Measurements from ENCODE around the gene SRMS.
"Not testable (repeated sequence)": the region's sequence is repeated elsewhere in the genome, so short reads cannot be mapped to it uniquely, and the experiment has no call there.

Gene SRMS

DNA sequence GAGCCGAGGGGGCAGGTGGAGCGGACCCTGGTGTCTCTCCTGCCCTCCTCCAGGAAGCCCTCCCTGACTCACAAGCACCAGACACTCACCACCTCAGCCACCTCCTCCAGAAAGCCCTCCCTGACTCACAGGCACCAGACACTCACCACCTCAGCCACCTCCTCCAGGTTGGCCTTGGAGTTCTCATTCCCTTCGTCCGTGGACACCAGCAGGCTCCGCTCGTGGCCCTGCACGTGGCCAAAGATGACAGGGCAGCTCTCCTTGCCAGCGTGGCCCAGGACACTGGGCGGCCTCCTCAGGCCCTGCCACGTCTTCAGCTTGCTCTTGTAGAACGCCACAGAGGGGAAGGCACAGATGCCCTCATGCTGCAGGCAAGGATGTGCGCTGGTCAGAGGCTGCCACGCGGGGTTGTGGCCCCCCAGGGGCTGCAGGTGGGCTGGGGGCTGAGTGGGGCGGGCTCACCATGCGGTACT, 12.8 kb upstream of the SRMS start:
- Histone ChIP-seq H2AFZ (ENCODE audit: low read length) (no peak overlapping the region), H3K4me2 (ENCODE audit: low read depth, low read length, poor library complexity, severe bottlenecking) (no peak overlapping the region), H3K9ac (ENCODE audit: low read depth, low read length, poor library complexity, severe bottlenecking) (no peak overlapping the region), H3K36me3 (ENCODE audit: insufficient read depth, low read length) (no peaks in the 10 kb centered on the region), H3K4me3 (ENCODE audit: low read length, poor library complexity, severe bottlenecking) (no peak overlapping the region), H3K79me2 (ENCODE audit: insufficient read depth, low read length) (no peaks in the 10 kb centered on the region), H3K4me1 (ENCODE audit: insufficient read depth, low read length, poor library complexity, severe bottlenecking) (no peaks in the 10 kb centered on the region), H3F3A (ENCODE audit: low read depth) (no peaks in the 10 kb centered on the region), H3K27me3 (ENCODE audit: insufficient read depth, low read length, poor library complexity, severe bottlenecking) (no peaks in the 10 kb centered on the region), H3K9me3 (ENCODE audit: insufficient read depth, low read depth, low read length) (no peaks in the 10 kb centered on the region), H3K9me2 (replicated peaks; ENCODE audit: low read depth, low read length) (no peaks in the 10 kb centered on the region), H4K20me1 (ENCODE audit: insufficient read depth, low read length, poor library complexity, severe bottlenecking) (no peaks in the 10 kb centered on the region)
- no peak for TF ChIP-seq EZH2phosphoT487 (IDR thresholded peaks at IDR 0.05; ENCODE audit: borderline replicate concordance)
- TF ChIP-seq, protein P1, sequence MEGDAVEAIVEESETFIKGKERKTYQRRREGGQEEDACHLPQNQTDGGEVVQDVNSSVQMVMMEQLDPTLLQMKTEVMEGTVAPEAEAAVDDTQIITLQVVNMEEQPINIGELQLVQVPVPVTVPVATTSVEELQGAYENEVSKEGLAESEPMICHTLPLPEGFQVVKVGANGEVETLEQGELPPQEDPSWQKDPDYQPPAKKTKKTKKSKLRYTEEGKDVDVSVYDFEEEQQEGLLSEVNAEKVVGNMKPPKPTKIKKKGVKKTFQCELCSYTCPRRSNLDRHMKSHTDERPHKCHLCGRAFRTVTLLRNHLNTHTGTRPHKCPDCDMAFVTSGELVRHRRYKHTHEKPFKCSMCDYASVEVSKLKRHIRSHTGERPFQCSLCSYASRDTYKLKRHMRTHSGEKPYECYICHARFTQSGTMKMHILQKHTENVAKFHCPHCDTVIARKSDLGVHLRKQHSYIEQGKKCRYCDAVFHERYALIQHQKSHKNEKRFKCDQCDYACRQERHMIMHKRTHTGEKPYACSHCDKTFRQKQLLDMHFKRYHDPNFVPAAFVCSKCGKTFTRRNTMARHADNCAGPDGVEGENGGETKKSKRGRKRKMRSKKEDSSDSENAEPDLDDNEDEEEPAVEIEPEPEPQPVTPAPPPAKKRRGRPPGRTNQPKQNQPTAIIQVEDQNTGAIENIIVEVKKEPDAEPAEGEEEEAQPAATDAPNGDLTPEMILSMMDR (conservative IDR thresholded peaks at IDR 0.05; ENCODE audit: low read length), result no peak

DNA sequence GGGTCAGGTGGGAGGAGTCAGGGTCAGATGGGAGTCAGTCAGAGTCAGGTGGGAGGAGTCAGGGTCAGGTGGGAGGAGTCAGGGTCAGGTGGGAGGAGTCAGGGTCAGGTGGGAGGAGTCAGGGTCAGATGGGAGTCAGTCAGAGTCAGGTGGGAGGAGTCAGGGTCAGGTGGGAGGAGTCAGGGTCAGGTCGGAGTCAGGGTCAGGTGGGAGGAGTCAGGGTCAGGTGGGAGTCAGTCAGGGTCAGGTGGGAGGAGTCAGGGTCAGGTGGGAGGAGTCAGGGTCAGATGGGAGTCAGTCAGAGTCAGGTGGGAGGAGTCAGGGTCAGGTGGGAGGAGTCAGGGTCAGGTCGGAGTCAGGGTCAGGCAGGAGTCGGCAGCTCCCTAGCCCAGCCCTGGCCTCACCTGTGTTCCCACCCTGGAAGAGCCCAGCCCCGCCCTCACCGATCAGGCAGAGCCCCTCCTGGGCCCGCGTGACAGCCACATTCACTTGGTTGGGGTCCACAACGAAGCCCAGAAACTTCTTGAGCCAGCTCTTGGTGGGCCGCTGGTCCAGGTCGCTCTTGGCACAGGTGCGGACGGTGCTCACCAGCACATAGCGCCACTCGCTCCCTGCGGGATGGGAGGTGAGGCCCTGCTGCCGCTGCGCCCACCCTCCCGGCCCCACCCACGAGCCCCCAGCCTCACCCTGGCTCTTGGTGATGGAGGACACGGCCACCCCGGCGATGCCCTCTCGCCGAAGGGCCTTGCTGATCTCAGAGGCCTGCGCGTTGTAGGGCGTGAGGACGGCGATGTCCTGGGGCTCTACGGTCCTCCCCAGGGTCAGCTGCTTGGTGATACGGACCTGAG, 12.2 kb upstream of the SRMS start:
- not testable (repeated sequence) for H3K36me3 ChIP-seq (ENCODE audit: insufficient read depth, low read length); H2AFZ ChIP-seq (ENCODE audit: low read length); H3K4me1 ChIP-seq (ENCODE audit: insufficient read depth, low read length, poor library complexity, severe bottlenecking); H3K4me2 ChIP-seq (ENCODE audit: low read depth, low read length, poor library complexity, severe bottlenecking); H3K27me3 ChIP-seq (ENCODE audit: insufficient read depth, low read length, poor library complexity, severe bottlenecking); H3K9me2 ChIP-seq (replicated peaks; ENCODE audit: low read depth, low read length); H3K4me3 ChIP-seq (ENCODE audit: low read length, poor library complexity, severe bottlenecking); H4K20me1 ChIP-seq (ENCODE audit: insufficient read depth, low read length, poor library complexity, severe bottlenecking); H3K9ac ChIP-seq (ENCODE audit: low read depth, low read length, poor library complexity, severe bottlenecking); H3F3A ChIP-seq (ENCODE audit: low read depth); H3K9me3 ChIP-seq (ENCODE audit: insufficient read depth, low read depth, low read length); H3K79me2 ChIP-seq (ENCODE audit: insufficient read depth, low read length)

DNA sequence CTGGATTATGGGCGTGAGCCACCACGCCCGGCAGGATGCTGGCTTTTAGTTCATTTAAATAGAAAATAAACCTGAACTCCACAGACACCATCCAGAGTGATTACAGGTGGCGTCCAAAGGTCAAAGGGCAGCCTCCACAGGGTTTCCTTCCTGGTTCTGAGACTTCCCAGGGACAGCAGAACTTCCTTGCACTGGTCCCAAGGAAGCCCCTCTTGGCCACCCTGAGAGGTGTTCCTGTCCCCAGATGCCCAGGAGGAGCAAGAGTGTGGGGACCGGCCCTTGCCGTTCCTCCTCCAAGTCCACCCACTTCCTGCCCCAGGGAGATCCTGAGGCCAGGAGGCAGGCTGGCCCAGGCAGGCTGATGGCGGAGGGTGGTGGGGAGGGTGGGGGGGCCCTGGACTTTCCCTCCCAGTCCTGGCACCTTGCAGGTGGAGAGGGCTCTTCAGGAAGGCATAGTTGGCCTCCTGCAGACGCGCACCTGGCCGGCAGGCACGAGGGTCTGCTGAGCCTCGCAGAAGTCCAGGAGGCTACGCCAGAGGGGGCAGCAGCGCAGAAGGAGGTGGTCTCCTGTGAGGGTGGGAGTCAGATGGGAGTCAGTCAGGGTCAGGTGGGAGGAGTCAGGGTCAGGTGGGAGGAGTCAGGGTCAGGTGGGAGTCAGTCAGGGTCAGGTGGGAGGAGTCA, 11.4 kb upstream of the SRMS start:
- Histone ChIP-seq H3K4me2 (ENCODE audit: low read depth, low read length, poor library complexity, severe bottlenecking) (no peak overlapping the region), H3F3A (ENCODE audit: low read depth) (no peaks in the 10 kb centered on the region), H3K9me2 (replicated peaks; ENCODE audit: low read depth, low read length) (no peaks in the 10 kb centered on the region), H3K79me2 (ENCODE audit: insufficient read depth, low read length) (no peaks in the 10 kb centered on the region), H3K36me3 (ENCODE audit: insufficient read depth, low read length) (no peaks in the 10 kb centered on the region), H3K4me3 (ENCODE audit: low read length, poor library complexity, severe bottlenecking) (no peak overlapping the region), H3K4me1 (ENCODE audit: insufficient read depth, low read length, poor library complexity, severe bottlenecking) (no peaks in the 10 kb centered on the region), H3K9me3 (ENCODE audit: insufficient read depth, low read depth, low read length) (no peaks in the 10 kb centered on the region), H3K27me3 (ENCODE audit: insufficient read depth, low read length, poor library complexity, severe bottlenecking) (no peaks in the 10 kb centered on the region), H4K20me1 (ENCODE audit: insufficient read depth, low read length, poor library complexity, severe bottlenecking) (no peaks in the 10 kb centered on the region), H2AFZ (ENCODE audit: low read length) (no peak overlapping the region), H3K9ac (ENCODE audit: low read depth, low read length, poor library complexity, severe bottlenecking) (no peak overlapping the region)
- TF ChIP-seq, protein P1 (conservative IDR thresholded peaks at IDR 0.05; ENCODE audit: low read length), result no peak
- no peak for TF ChIP-seq EZH2phosphoT487 (IDR thresholded peaks at IDR 0.05; ENCODE audit: borderline replicate concordance)

All from Loucy (cell line).